Stimulated activated naive CD8-positive, alpha-beta T cell treated with anti-CD3 and anti-CD28 coated beads, Interleukin-15, Interleukin-2, amounts not matched to agents 100 ng/mL and 50 ng/mL, for 24 hours (primary cell): ENCODE measurements around the gene ACSL3.
"Not testable (repeated sequence)": the region's sequence is repeated elsewhere in the genome, so short reads cannot be mapped to it uniquely, and the experiment has no call there.

ENCODE experiments used
- H3K27ac Mint-ChIP-seq: one replicate; pipeline ENCODE4 v1.8.0; 2021; ENCODE audit warnings: mild to moderate bottlenecking, mixed read lengths
- H3K27me3 Mint-ChIP-seq: one replicate; pipeline ENCODE4 v1.8.0; 2021; ENCODE audit warnings: mixed read lengths
- H3K36me3 Mint-ChIP-seq: one replicate; pipeline ENCODE4 v1.8.0; 2021; ENCODE audit warnings: low read depth, mixed read lengths
- H3K4me1 Mint-ChIP-seq: one replicate; pipeline ENCODE4 v1.8.0; 2021; ENCODE audit warnings: low read depth, mixed read lengths
- H3K4me3 Mint-ChIP-seq: one replicate; pipeline ENCODE4 v1.8.0; 2021; ENCODE audit warnings: mild to moderate bottlenecking, mixed read lengths
- H3K9me3 Mint-ChIP-seq: one replicate; pipeline ENCODE4 v1.8.0; 2021; ENCODE audit warnings: mixed read lengths

Gene ACSL3

DNA sequence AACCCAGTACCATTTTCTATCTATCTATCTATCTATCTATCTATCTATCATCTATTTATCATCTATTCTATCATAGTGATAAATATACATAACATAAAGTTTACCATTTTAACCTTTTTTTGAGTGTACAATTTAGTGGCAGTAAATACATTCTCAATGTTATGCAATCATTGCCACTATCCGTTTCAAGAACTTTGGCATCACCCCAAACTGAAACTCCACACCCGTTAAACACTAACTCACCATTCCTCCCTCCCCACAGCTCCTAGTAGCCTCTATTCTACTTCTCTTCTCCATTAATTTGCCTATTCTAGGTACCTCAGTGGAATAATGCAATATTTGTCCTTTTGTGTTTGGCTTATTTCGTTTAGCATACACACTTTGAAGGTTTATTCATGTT is 108.7 kb downstream of the ACSL3 start:
- no peaks in the 10 kb centered on the region for H3K36me3 Mint-ChIP-seq
- H3K4me3 Mint-ChIP-seq, result no peak overlapping the region
- no peak overlapping the region for H3K27ac Mint-ChIP-seq
- no peaks in the 10 kb centered on the region for H3K9me3 Mint-ChIP-seq
- H3K4me1 Mint-ChIP-seq, result no peaks in the 10 kb centered on the region
- H3K27me3 Mint-ChIP-seq, result no peaks in the 10 kb centered on the region

DNA sequence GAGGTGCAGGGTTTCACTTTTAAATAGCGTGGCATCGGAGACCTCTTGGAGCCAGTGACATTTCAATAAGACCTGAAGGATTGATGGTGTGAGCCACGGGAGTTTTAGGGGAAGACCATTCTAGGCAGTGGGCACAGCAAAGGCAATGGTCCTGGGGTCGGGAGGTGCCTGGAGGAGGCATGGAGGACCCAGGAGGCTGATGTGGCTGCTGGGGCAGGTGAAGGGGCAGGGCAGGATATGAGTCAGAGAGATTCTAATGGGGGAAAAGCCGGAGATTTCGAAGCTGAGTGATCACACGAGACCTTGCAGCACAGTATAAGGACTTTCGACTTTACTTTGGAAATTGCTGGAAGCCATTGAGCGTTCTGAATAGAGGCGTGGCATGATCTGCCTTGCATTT is 111.6 kb downstream of the ACSL3 start:
- no peaks in the 10 kb centered on the region for H3K9me3 Mint-ChIP-seq
- H3K4me3 Mint-ChIP-seq, result no peak overlapping the region
- no peak overlapping the region for H3K27ac Mint-ChIP-seq
- H3K36me3 Mint-ChIP-seq, result no peaks in the 10 kb centered on the region
- H3K27me3 Mint-ChIP-seq, result peaks cover 7% of the 10 kb centered on the region
- H3K4me1 Mint-ChIP-seq, result no peaks in the 10 kb centered on the region

DNA sequence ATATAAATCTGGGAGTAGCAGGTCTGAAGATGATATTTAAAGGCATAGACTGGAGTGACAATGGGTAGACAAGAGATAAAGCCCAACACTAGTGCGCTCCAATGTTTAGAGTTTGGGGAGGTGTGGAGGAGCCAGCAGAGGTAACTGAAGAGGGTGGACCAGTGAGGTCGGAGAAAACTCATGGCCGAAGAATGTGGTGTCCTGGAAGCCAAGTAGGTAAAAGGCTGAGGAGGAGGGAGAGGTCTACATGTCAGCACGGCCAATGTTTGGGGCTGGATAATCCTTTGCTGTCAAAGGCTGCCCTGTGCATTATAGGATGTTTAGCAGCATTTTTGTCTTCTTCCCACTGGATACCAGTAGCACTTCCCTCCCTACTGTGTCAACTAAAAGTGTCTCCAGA is 112.4 kb downstream of the ACSL3 start:
- no peak overlapping the region for H3K4me3 Mint-ChIP-seq
- no peak overlapping the region for H3K27ac Mint-ChIP-seq
- H3K9me3 Mint-ChIP-seq, result no peaks in the 10 kb centered on the region
- no peaks in the 10 kb centered on the region for H3K4me1 Mint-ChIP-seq
- peaks cover 7% of the 10 kb centered on the region for H3K27me3 Mint-ChIP-seq
- H3K36me3 Mint-ChIP-seq, result no peaks in the 10 kb centered on the region

DNA sequence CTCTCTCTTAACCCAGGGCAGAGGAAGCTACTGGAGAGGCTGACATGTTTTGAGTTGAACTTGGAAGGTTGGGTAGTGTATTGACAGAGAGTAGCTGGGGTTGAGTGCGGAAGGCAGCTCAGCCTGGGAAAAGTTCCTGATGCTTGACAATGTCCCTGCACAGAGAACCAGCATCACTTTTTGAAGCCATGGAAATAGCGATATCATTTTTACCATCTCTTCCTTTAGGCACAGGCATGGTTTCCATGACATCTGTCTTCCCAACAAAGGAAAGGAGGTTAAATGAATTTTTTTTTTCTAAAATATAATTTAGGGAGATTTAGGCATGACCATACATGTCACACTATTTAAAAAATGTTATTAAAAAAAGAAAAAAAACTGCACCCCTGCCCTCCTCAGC is 112.9 kb downstream of the ACSL3 start:
- Mint-ChIP-seq H3K27ac (no peak overlapping the region), H3K27me3 (peaks cover 11% of the 10 kb centered on the region), H3K36me3 (no peaks in the 10 kb centered on the region), H3K9me3 (no peaks in the 10 kb centered on the region), H3K4me3 (no peak overlapping the region), H3K4me1 (no peaks in the 10 kb centered on the region)

DNA sequence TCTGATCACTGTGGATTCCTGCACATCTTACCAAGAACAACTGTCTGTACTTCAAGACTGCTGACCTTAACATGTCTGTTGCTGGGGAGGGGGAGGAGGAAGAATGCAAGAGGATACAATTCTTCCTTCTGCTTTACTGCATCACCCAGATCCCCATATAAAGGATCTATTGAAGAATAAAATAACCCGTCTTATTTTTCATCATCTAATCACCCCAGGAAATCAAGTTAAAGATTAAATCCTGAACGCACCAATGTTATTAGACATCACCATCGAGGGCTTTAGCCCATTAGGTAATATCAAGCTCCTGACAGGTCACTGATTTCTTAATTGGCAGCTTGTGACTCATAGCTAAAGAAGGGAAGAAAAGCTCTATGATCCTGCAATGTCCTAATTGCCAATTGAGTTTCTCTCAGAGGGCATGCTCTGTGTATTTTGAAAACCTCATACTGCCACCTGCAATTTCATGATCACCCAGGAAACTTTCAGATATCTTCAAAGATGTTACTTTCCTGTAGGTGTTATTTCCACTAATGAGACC is 115.8 kb downstream of the ACSL3 start:
- Mint-ChIP-seq H3K4me3 (no peak overlapping the region), H3K36me3 (no peaks in the 10 kb centered on the region), H3K27me3 (peaks cover 17% of the 10 kb centered on the region), H3K27ac (no peak overlapping the region), H3K4me1 (no peaks in the 10 kb centered on the region), H3K9me3 (no peaks in the 10 kb centered on the region)

DNA sequence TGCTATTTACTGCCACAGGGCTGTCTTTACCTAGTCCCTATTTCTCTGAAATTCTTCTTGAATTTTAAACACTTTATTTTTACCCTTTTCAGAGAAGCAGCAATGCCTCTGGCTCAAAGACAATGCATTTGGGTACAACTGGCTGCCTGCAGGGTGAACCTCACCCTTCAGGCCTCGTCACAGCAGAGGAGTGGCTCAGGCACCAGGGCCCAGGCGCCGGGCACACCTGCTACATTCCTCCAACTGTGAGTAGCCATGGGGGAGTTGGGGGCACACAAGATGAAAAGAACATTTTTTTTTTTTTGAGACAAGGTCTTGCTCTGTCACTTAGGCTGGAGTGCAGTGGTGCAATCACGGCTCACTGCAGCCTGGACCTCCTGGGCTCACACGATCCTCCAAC is 116.3 kb downstream of the ACSL3 start:
- H3K36me3 Mint-ChIP-seq, result no peaks in the 10 kb centered on the region
- peaks cover 17% of the 10 kb centered on the region for H3K27me3 Mint-ChIP-seq
- H3K27ac Mint-ChIP-seq, result no peak overlapping the region
- peaks cover under 1% of the 10 kb centered on the region for H3K4me1 Mint-ChIP-seq
- H3K4me3 Mint-ChIP-seq, result no peak overlapping the region
- no peaks in the 10 kb centered on the region for H3K9me3 Mint-ChIP-seq

DNA sequence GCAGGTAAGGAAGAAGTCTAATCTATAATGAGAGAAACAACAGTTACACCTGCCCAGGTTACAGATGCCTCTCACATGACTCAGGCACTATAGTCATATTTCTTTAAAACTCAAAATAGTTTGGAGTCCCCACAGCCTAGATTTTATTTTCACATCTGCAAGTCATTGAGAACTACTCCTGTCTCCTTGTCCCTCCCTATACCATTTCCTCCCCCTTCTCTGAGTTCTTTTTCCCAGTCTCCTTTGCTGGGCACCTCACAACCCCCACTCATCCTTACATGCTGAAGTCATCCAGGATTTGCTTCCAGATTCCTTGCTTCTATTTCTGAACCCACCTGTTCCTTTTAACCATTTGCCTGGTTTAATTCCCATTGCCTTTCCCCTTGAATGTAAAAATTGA is 118.0 kb downstream of the ACSL3 start:
- Mint-ChIP-seq H3K4me1 (peaks cover 9% of the 10 kb centered on the region), H3K27ac (no peak overlapping the region), H3K9me3 (no peaks in the 10 kb centered on the region), H3K27me3 (peaks cover 17% of the 10 kb centered on the region), H3K4me3 (no peak overlapping the region), H3K36me3 (no peaks in the 10 kb centered on the region)

DNA sequence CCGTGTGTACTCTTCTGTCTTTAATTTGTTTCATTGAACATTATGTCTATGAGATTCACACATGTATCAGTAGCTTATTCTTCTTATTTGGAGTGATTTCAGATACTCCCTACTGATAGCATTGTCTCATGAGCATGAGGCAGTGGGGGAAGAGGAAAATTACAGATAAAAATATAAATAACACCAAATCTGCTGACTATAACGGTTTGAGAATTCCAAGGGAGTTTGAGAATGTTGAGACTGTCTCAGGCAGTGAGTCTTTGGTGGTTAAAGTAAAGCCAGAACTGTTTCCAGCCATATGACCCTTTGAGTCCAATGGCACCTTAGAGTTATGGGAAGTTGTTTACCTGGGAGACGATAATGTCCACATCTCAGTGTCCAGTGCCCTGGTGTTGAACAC is 118.6 kb downstream of the ACSL3 start:
- Mint-ChIP-seq H3K9me3 (no peaks in the 10 kb centered on the region), H3K36me3 (no peaks in the 10 kb centered on the region), H3K4me3 (no peak overlapping the region), H3K27ac (no peak overlapping the region), H3K4me1 (peaks cover 9% of the 10 kb centered on the region), H3K27me3 (peaks cover 20% of the 10 kb centered on the region)

DNA sequence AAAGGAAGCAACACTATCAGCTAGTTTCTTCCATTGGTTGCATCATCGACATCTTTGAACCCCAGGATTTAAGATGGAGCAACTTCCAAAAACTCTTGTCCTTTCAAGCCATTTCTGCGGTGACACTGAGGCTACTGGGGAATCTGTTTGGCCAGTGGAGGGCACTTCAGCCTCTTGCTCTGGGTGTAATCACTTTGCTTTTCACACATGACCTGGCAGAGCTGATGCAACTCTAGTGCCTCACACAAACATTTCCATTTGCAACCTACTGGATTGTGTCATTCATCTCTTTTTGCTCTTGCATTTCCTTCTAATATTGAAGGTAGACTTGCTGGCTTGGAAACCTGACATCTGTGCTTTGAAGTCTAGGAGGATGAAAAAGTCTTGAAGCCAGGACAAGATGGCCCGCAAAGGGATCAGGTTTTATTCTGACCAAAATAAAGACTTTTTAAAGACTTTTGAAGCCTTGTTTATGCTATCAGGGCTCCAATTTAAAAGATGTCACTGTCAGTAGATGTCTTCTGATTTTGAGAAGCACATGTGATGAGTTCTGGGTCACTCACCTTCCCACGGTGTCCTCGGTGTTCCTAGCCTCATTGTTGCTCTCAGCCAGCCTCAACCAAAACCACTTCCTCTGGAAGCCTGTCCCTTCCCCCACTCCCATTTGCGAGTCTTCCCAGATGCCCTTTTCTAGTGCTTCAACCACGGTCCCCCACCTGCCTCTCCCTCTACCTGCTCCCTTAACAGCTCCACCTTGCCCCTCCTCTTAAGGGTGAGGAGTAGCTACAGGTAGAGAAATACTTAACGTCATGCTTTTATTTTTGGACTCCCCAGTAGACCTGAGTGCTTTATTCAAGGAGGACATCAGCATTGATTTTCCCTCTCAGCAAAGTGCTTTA is 121.4 kb downstream of the ACSL3 start:
- Mint-ChIP-seq H3K36me3 (no peaks in the 10 kb centered on the region), H3K4me3 (no peak overlapping the region), H3K9me3 (no peaks in the 10 kb centered on the region), H3K27me3 (peaks cover 33% of the 10 kb centered on the region), H3K27ac (no peak overlapping the region), H3K4me1 (peaks cover 9% of the 10 kb centered on the region)

DNA sequence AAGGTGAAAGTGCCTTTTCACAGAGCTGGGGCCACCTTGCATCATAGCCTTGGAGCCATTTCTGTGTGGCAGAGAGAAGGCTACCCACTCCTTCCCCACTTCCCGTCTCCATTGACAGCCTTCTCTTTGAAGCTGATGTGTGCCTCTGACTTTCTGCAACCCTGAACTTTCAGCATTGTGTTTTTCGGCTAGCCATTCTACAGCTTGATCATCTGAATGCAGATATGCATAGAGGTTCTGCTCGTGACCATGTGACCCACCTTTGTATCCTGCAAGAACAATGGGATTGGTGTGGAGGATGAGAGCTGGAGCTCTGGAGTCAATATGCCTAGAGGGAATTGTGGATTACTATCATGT is 122.1 kb downstream of the ACSL3 start:
- Mint-ChIP-seq H3K9me3 (no peaks in the 10 kb centered on the region), H3K27ac (no peak overlapping the region), H3K4me3 (no peak overlapping the region), H3K36me3 (no peaks in the 10 kb centered on the region), H3K27me3 (peaks cover 35% of the 10 kb centered on the region), H3K4me1 (peaks cover 9% of the 10 kb centered on the region)

DNA sequence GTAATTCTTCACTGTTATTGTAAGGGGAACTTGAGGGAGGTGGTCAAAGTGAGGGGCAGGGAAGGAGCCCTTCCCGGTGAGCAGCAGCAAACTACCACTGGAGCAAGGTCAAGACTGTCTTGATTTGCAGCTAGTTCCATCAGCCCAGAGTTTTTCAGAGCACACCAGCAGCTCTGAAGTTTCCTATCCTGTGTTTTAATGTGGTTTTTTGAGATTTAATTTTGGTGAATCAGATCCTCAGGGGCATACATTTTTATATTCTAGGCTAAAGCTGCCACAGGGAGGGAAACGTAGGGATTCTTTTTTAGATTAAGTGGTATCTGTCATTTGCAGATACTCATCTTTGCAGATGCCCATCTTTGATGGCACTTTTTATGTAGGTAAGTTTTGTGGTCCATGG is 124.1 kb downstream of the ACSL3 start:
- no peaks in the 10 kb centered on the region for H3K36me3 Mint-ChIP-seq
- H3K9me3 Mint-ChIP-seq, result no peaks in the 10 kb centered on the region
- H3K4me3 Mint-ChIP-seq, result no peak overlapping the region
- H3K27me3 Mint-ChIP-seq, result peaks cover 24% of the 10 kb centered on the region
- no peak overlapping the region for H3K27ac Mint-ChIP-seq
- H3K4me1 Mint-ChIP-seq, result peaks cover 9% of the 10 kb centered on the region

DNA sequence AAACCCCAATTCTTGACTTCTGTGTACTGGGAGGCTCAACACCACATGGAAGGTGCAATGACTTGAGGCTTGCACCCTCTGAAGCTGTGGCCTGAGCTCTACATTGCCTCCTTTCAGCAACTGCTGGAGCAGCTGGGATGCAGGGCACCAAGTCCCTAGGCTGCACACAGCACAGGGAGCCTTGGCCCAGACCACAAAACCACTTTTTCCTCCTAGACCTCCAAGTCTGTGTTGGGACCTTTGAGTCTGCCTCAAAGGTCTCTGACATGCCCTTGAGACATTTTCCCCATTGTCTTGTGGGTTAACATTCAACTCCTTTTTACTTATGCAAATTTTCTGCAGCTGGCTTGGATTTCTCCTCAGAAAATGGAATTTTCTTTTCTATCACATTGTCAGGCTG is 128.6 kb downstream of the ACSL3 start:
- H3K9me3 Mint-ChIP-seq, result no peaks in the 10 kb centered on the region
- H3K4me3 Mint-ChIP-seq, result no peak overlapping the region
- no peaks in the 10 kb centered on the region for H3K36me3 Mint-ChIP-seq
- no peaks in the 10 kb centered on the region for H3K4me1 Mint-ChIP-seq
- no peak overlapping the region for H3K27ac Mint-ChIP-seq
- H3K27me3 Mint-ChIP-seq, result peaks cover 36% of the 10 kb centered on the region

DNA sequence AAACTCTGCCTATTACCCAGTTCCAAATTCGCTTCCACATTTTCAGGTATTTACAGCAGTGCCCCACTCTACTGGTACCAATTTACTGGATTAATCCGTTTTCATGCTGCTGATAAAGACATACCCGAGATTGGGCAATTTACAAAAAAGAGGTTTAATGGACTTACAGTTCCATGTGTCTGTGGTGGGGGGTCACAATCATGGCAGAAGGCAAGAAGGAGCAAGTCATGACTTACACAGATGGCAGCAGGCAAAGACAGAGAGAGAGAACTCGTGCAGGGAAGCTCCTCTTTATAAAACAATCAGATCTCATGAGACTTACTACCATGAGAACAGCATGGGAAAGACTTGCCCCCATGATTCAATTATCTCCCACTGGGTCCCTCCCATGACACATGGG is 129.4 kb downstream of the ACSL3 start:
- H3K9me3 Mint-ChIP-seq, H3K4me1 Mint-ChIP-seq, H3K4me3 Mint-ChIP-seq, H3K36me3 Mint-ChIP-seq, H3K27ac Mint-ChIP-seq: not testable (repeated sequence)
- peaks cover 32% of the 10 kb centered on the region for H3K27me3 Mint-ChIP-seq

DNA sequence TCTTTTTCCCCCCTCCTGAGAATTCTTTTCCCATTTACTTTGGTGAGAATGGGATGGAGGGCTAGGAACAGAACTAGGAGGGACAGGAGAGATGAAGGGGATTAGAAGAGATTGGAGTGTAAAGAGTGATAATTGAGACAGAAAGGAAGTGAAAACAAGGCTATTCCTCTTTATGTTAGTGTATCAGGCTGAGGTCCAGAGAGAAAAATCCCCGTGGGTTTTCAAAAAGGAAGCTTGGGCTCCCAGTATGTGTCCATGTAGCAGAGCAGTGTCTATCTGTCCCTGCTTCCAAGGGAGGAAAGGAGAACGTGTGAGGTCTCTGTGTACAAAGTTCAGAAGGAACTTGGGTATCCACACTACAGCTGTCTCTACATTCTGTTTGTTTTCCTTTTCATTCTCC is 131.3 kb downstream of the ACSL3 start:
- H3K27me3 Mint-ChIP-seq, result peaks cover 21% of the 10 kb centered on the region
- no peaks in the 10 kb centered on the region for H3K9me3 Mint-ChIP-seq
- H3K4me3 Mint-ChIP-seq, result no peak overlapping the region
- no peaks in the 10 kb centered on the region for H3K36me3 Mint-ChIP-seq
- no peak overlapping the region for H3K27ac Mint-ChIP-seq
- no peaks in the 10 kb centered on the region for H3K4me1 Mint-ChIP-seq
